ENCODE results near the gene STXBP6. TPM values are rescaled to one million over a fixed set of nuclear protein-coding genes. Genes with fewer than 3 reads are reported as not detected.

Gene STXBP6
- total and polyA plus RNA-seq, 2 of the 13 experiments (the other 11 are each of a cell fraction or from before 2014, with no cell fraction given), result 35.3 to 42.8 TPM

DNA sequence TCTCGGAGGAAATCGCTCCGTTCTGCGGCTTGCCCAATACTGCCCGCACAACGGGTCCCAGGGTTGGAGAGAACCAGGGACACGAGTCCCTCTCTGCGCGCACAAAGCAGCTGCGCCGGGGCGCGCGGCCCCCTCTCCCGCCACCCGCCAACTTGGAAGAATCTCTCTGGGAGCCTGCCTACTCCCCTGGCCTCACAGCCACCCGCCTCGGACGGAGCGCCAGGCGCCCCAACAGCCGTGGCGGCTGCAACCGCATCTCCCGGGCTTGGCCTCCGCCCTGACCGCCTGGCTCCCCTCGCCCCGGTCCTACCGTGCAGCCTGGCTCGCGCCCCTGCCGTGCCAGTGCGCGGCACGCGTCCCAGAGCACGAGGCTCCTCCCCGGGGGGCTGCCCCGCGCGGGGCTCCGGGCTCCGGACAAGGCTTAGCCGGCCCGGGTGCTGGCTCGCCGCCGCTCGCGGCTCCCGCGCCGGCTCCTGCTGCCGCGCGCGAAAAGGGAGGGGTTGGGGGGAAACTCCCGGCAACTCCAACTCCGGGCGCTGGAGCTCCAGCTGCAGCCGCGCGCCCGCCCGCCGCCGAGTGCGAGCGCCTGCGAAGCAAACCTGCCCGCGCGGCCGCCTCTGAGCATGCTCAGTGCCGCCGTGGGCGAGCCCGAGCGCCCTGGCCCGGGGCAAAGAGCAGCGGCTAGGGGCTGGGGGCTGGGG is at the start of gene STXBP6 (continued):
- TF ChIP-seq, protein P1, sequence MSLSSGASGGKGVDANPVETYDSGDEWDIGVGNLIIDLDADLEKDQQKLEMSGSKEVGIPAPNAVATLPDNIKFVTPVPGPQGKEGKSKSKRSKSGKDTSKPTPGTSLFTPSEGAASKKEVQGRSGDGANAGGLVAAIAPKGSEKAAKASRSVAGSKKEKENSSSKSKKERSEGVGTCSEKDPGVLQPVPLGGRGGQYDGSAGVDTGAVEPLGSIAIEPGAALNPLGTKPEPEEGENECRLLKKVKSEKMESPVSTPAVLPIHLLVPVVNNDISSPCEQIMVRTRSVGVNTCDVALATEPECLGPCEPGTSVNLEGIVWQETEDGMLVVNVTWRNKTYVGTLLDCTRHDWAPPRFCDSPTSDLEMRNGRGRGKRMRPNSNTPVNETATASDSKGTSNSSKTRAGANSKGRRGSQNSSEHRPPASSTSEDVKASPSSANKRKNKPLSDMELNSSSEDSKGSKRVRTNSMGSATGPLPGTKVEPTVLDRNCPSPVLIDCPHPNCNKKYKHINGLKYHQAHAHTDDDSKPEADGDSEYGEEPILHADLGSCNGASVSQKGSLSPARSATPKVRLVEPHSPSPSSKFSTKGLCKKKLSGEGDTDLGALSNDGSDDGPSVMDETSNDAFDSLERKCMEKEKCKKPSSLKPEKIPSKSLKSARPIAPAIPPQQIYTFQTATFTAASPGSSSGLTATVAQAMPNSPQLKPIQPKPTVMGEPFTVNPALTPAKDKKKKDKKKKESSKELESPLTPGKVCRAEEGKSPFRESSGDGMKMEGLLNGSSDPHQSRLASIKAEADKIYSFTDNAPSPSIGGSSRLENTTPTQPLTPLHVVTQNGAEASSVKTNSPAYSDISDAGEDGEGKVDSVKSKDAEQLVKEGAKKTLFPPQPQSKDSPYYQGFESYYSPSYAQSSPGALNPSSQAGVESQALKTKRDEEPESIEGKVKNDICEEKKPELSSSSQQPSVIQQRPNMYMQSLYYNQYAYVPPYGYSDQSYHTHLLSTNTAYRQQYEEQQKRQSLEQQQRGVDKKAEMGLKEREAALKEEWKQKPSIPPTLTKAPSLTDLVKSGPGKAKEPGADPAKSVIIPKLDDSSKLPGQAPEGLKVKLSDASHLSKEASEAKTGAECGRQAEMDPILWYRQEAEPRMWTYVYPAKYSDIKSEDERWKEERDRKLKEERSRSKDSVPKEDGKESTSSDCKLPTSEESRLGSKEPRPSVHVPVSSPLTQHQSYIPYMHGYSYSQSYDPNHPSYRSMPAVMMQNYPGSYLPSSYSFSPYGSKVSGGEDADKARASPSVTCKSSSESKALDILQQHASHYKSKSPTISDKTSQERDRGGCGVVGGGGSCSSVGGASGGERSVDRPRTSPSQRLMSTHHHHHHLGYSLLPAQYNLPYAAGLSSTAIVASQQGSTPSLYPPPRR (CRISPR knock-in tag; IDR thresholded peaks at IDR 0.05; ENCODE audit: borderline replicate concordance), result no peak; the same call in 1 of the 2 replicates
- TF ChIP-seq, protein P2, sequence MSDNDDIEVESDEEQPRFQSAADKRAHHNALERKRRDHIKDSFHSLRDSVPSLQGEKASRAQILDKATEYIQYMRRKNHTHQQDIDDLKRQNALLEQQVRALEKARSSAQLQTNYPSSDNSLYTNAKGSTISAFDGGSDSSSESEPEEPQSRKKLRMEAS (IDR thresholded peaks at IDR 0.05), result peak; percentile 97
- TF ChIP-seq ZNF83 (CRISPR knock-in tag; IDR thresholded peaks at IDR 0.05; ENCODE audit: borderline replicate concordance) (0 out of 2 replicates have a peak, but pooled peaks have one; percentile 57), ZNF567 (CRISPR knock-in tag; IDR thresholded peaks at IDR 0.05; ENCODE audit: borderline replicate concordance) (no peak), ATRX (CRISPR knock-in tag; IDR thresholded peaks at IDR 0.05; ENCODE audit: borderline replicate concordance) (no peak), EHMT2 (IDR thresholded peaks at IDR 0.05; ENCODE audit: borderline replicate concordance, low read depth, low read length) (no peak), ZNF670 (CRISPR knock-in tag; IDR thresholded peaks at IDR 0.05; ENCODE audit: borderline replicate concordance) (no peak; the same call in 1 of the 2 replicates), PPARG (CRISPR knock-in tag; conservative IDR thresholded peaks at IDR 0.05) (0 out of 2 replicates have a peak, but pooled peaks have one; percentile 47), KLF11 (CRISPR knock-in tag; IDR thresholded peaks at IDR 0.05) (no peak), ZNF839 (CRISPR knock-in tag; IDR thresholded peaks at IDR 0.05; ENCODE audit: borderline replicate concordance) (peak; percentile 50), MED13 (CRISPR knock-in tag; IDR thresholded peaks at IDR 0.05) (no peak; the same call in none of the 2 replicates)
- TF ChIP-seq, protein P3, sequence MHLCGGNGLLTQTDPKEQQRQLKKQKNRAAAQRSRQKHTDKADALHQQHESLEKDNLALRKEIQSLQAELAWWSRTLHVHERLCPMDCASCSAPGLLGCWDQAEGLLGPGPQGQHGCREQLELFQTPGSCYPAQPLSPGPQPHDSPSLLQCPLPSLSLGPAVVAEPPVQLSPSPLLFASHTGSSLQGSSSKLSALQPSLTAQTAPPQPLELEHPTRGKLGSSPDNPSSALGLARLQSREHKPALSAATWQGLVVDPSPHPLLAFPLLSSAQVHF (CRISPR knock-in tag; IDR thresholded peaks at IDR 0.05), result 0 out of 2 replicates have a peak, but pooled peaks have one; percentile 54
- TF ChIP-seq, protein P4, sequence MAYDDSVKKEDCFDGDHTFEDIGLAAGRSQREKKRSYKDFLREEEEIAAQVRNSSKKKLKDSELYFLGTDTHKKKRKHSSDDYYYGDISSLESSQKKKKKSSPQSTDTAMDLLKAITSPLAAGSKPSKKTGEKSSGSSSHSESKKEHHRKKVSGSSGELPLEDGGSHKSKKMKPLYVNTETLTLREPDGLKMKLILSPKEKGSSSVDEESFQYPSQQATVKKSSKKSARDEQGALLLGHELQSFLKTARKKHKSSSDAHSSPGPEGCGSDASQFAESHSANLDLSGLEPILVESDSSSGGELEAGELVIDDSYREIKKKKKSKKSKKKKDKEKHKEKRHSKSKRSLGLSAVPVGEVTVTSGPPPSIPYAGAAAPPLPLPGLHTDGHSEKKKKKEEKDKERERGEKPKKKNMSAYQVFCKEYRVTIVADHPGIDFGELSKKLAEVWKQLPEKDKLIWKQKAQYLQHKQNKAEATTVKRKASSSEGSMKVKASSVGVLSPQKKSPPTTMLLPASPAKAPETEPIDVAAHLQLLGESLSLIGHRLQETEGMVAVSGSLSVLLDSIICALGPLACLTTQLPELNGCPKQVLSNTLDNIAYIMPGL (CRISPR knock-in tag; IDR thresholded peaks at IDR 0.05; ENCODE audit: borderline replicate concordance in 1 of 2, low read depth in 1 of 2), result peak in 1 of 2 experiments; percentile 73; a peak in 2 of 4 replicates
- TF ChIP-seq, protein P5, sequence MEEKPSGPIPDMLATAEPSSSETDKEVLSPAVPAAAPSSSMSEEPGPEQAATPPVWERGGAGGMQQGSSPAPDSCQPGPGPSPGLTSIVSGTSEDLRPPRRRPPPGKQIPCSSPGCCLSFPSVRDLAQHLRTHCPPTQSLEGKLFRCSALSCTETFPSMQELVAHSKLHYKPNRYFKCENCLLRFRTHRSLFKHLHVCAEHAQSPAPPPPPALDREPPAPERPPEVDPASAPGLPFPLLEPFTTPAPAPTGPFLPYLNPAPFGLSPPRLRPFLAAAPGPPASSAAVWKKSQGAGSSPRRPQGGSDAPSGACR (CRISPR knock-in tag; IDR thresholded peaks at IDR 0.05), result peak; percentile 20
- TF ChIP-seq, protein P6, sequence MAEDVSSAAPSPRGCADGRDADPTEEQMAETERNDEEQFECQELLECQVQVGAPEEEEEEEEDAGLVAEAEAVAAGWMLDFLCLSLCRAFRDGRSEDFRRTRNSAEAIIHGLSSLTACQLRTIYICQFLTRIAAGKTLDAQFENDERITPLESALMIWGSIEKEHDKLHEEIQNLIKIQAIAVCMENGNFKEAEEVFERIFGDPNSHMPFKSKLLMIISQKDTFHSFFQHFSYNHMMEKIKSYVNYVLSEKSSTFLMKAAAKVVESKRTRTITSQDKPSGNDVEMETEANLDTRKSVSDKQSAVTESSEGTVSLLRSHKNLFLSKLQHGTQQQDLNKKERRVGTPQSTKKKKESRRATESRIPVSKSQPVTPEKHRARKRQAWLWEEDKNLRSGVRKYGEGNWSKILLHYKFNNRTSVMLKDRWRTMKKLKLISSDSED (CRISPR knock-in tag; IDR thresholded peaks at IDR 0.05), result 0 out of 2 replicates have a peak, but pooled peaks have one; percentile 26
- TF ChIP-seq, protein P7, sequence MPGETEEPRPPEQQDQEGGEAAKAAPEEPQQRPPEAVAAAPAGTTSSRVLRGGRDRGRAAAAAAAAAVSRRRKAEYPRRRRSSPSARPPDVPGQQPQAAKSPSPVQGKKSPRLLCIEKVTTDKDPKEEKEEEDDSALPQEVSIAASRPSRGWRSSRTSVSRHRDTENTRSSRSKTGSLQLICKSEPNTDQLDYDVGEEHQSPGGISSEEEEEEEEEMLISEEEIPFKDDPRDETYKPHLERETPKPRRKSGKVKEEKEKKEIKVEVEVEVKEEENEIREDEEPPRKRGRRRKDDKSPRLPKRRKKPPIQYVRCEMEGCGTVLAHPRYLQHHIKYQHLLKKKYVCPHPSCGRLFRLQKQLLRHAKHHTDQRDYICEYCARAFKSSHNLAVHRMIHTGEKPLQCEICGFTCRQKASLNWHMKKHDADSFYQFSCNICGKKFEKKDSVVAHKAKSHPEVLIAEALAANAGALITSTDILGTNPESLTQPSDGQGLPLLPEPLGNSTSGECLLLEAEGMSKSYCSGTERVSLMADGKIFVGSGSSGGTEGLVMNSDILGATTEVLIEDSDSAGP (CRISPR knock-in tag; IDR thresholded peaks at IDR 0.05; ENCODE audit: borderline replicate concordance), result peak; percentile 74

All from HepG2 (cell line).